Activated gamma-delta T cell (primary cell): ENCODE measurements around the gene ATG7.
"Not testable (repeated sequence)": the region's sequence is repeated elsewhere in the genome, so short reads cannot be mapped to it uniquely, and the experiment has no call there.

ENCODE experiments used
- DNase-seq: peaks from one replicate; lab custom pipeline; 2025; lab: John Stamatoyannopoulos, UW

ATG7 gene

GRCh38 chr3:11250902-11251806 lies 21.0 kb upstream of the ATG7 start:
- DNase-seq = no peak

GRCh38 chr3:11251807-11252176 lies 20.4 kb upstream of the ATG7 start:
- no peak for DNase-seq

- DNase-seq = no peak
Measured at GRCh38 chr3:11254876-11255275, 17.3 kb upstream of the ATG7 start.

- DNase-seq = not testable (repeated sequence)
Measured at GRCh38 chr3:11255537-11255936, 16.7 kb upstream of the ATG7 start.

- no peak for DNase-seq
Measured at GRCh38 chr3:11258958-11259357, 13.2 kb upstream of the ATG7 start.

GRCh38 chr3:11260460-11260859 lies 11.7 kb upstream of the ATG7 start:
- DNase-seq = no peak

GRCh38 chr3:11269007-11269406 lies 3.2 kb upstream of the ATG7 start:
- DNase-seq = no peak

- no peak for DNase-seq
Measured at GRCh38 chr3:11272906-11273574, 843 bp downstream of the ATG7 start.

GRCh38 chr3:11273891-11274291 lies 1.7 kb downstream of the ATG7 start:
- DNase-seq = no peak

GRCh38 chr3:11274566-11275142 lies 2.5 kb downstream of the ATG7 start:
- no peak for DNase-seq

GRCh38 chr3:11275926-11276325 lies 3.7 kb downstream of the ATG7 start:
- DNase-seq = no peak

GRCh38 chr3:11276901-11277300 lies 4.7 kb downstream of the ATG7 start:
- DNase-seq = no peak

- no peak for DNase-seq
Measured at GRCh38 chr3:11282250-11283138, 10.3 kb downstream of the ATG7 start.

GRCh38 chr3:11283139-11283475 lies 10.9 kb downstream of the ATG7 start:
- no peak for DNase-seq

- no peak for DNase-seq
Measured at GRCh38 chr3:11284011-11284410, 11.8 kb downstream of the ATG7 start.

- DNase-seq = no peak
Measured at GRCh38 chr3:11285471-11285870, 13.3 kb downstream of the ATG7 start.

- DNase-seq = no peak
Measured at GRCh38 chr3:11287404-11287803, 15.2 kb downstream of the ATG7 start.

GRCh38 chr3:11288021-11288491 lies 15.9 kb downstream of the ATG7 start:
- no peak for DNase-seq

- no peak for DNase-seq
Measured at GRCh38 chr3:11288786-11289637, 16.8 kb downstream of the ATG7 start.

- no peak for DNase-seq
Measured at GRCh38 chr3:11289864-11290263, 17.7 kb downstream of the ATG7 start.
